GM19397 (cell line): ENCODE results near the gene OR6C70.

Experiments used
- ATAC-seq: cut with Tn5 transposase; IDR thresholded peaks from one replicate; pipeline ENCODE4 v1.9.1; 2021; ENCODE audit warnings: mild to moderate bottlenecking, moderate library complexity; ENCODE audit not compliant: unreplicated experiment

The OR6C70 gene

DNA sequence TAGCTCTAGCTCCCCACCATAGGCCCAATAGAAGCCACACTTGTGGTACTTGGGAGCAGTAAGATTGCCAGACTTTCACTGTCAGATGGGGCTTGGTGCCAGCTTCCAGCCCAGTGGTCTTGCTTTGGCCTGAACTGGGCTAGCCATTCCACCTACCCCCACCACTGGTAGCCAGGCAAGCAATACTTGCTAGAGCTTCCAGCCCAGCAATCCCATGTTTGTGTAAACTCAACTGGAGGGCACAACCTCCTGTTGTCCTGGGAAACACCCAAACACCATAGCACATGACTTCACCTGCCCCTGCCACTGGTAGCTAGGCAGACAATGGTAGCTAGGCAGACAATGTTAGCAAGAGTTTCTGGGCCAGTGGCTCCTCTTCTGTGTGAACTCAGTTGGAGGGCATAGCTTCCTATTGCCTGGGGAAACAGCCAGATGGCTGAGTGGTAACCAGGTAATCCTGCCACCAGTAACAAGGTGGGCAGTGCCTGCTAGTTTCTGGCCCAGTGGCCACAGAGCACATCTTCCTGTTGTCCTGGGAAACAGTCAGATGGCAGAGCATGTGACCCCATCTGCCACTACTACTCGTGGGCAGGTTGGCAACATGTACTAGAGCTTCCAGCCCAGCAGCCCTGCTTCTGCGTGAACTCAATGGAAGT is 49.5 kb downstream of the OR6C70 start:
- no peak for ATAC-seq
